Adrenal gland (tissue), 12 donors: ENCODE results near the gene EPO. TPM values are rescaled to one million over a fixed set of nuclear protein-coding genes. Genes with fewer than 3 reads are reported as not detected.

Source experiments
- DNase-seq, 7 donors: peaks; one replicate each; pipeline ENCODE4 v3.0.0-alpha.2; 2019 to 2020
- H3K27ac ChIP-seq, 5 donors: fragments of 200-600 bp; sonication (generic) in 4 of 5; 1 replicate in 3 of 5; 2 replicates in 2 of 5; pipeline versions ENCODE4 v1.5.1 to v1.8.0; 2016 to 2020; ENCODE audit warnings: mild to moderate bottlenecking in 1 of 5
- H3K27me3 ChIP-seq: fragments of 200-600 bp; 2 replicates; pipeline ENCODE4 v1.8.0; 2021
- H3K36me3 ChIP-seq, 2 donors: fragments of 200-600 bp; replicated peaks in 1 of 2; 1 replicate in 1 of 2; 2 replicates in 1 of 2; pipeline versions ENCODE4 v1.5.1 to v1.8.0; 2018 to 2022
- H3K4me1 ChIP-seq, 2 donors: fragments of 200-600 bp; replicated peaks in 1 of 2; 1 replicate in 1 of 2; 2 replicates in 1 of 2; pipeline versions ENCODE4 v1.5.1 to v1.8.0; 2018 to 2021
- H3K4me3 ChIP-seq, 4 donors: fragments of 200-600 bp; sonication (generic) in 3 of 4; one replicate each; pipeline ENCODE4 v1.5.1; 2016 to 2018
- H3K9me3 ChIP-seq, 3 donors: fragments of 200-600 bp; sonication (generic) in 1 of 3; replicated peaks in 1 of 3; 1 replicate in 2 of 3; 2 replicates in 1 of 3; pipeline versions ENCODE4 v1.5.1 to v1.8.0; 2016 to 2021
- CTCF ChIP-seq, 6 experiments: fragments of 450-650 bp in 4 of 6; fragments of 200-600 bp in 2 of 6; sonication (generic) in 1 of 6; IDR thresholded peaks; 1 replicate in 5 of 6; 2 replicates in 1 of 6; pipeline versions ENCODE4 v1.5.1 to v1.8.0; 2016 to 2021; ENCODE audit warnings: antibody characterized with exemption in 6 of 6, mild to moderate bottlenecking in 2 of 6, moderate library complexity in 1 of 6
- POLR2A ChIP-seq, 2 donors: fragments of 450-650 bp; IDR thresholded peaks; one replicate each; pipeline ENCODE4 v1.6.1; 2017; ENCODE audit warnings: antibody characterized with exemption in 2 of 2, mild to moderate bottlenecking in 2 of 2, moderate library complexity in 1 of 2
- WGBS, 4 donors: extraction: QIAGEN DNeasy Blood & Tissue Kit in 2 of 4; methylation state at CpG; one replicate each; pipeline versions ENCODE4 v1.1.5 to v1.1.7; 2013 to 2017; 5-methylcytosine and 5-hydroxymethylcytosine counted together
- intact Hi-C, 2 donors: fragments of 100-400 bp; cut with DNase I; formaldehyde crosslinking; loops; one replicate each; pipeline versions ENCODE4 v1.14.1 to v1.15.0; 2022 to 2023
- polyA plus RNA-seq, 3 donors: library from polyadenylated mRNA; stranded (reverse); fragments of 200-250 nt in 2 of 3; fragments of 350-450 nt in 1 of 3; fragmentation: Illumina TruSeq in 1 of 3; extraction: RNeasy Lipid Tissue Mini Kit (QIAGEN cat#74804) in 1 of 3; gene quantifications; one replicate each; pipeline ENCODE4 v1.2.3, GENCODE V29; 2013 to 2014
- total RNA-seq, 9 donors: library from RNA; depleted of rRNA in 4 of 9; stranded (reverse); fragments of >200 nt in 4 of 9; fragments of 120-200 nt in 1 of 9; fragmentation: NEBNext Ultra II Directional in 1 of 9; extraction: Animal tissue kit (Norgen Biotek cat#: 25700) in 1 of 9; gene quantifications; one replicate each; pipeline versions ENCODE4 v1.1.0 to v1.2.4, GENCODE V29; 2013 to 2023
- donor health status: healthy with polysubstance abuse.
- donor health status: Bipolar disorder and iron deficiency.
- donor health status: DM: yes; HTN: yes; CAD: no.
- donor health status: DM: no; HTN: no; CAD: no.
- donor health status: DM: no; HTN: no; CAD: no.
- donor health status: DM: yes; HTN: yes; CAD: no.

Gene EPO
- total and polyA plus RNA-seq, 12 donors = 0.10 to 0.17 TPM; not detected in 10

GRCh38 chr7:100706672-100707311 is 13.5 kb upstream of the EPO start:
- no peaks in the 10 kb centered on the region for H3K27me3 ChIP-seq
- H3K9me3 ChIP-seq = no peaks in the 10 kb centered on the region
- peak in 2 of 7 donors; percentile 53 to 64 for DNase-seq
- H3K27ac ChIP-seq = peak overlapping the region in 3 of 5 donors; percentile 73 to 93 (median 93)
- H3K36me3 ChIP-seq = no peaks in the 10 kb centered on the region
- intact Hi-C loops = loop anchor here in 1 of 2 donors (5.0 kb wide), 1 partner anchor 151 kb away; no protein-coding TSS in a partner anchor
- peaks cover 15 to 16% of the 10 kb centered on the region in 2 donors for H3K4me1 ChIP-seq
- no peak for TF ChIP-seq CTCF (IDR thresholded peaks at IDR 0.05)
- TF ChIP-seq POLR2A (IDR thresholded peaks at IDR 0.05) = no peak
- 7 to 24% (median 19%) methylated on average over 3 to 34 of the region's 34 CpGs for WGBS, 4 donors
- peak overlapping the region in 3 of 4 donors; percentile 83 to 98 (median 85) for H3K4me3 ChIP-seq

DNA sequence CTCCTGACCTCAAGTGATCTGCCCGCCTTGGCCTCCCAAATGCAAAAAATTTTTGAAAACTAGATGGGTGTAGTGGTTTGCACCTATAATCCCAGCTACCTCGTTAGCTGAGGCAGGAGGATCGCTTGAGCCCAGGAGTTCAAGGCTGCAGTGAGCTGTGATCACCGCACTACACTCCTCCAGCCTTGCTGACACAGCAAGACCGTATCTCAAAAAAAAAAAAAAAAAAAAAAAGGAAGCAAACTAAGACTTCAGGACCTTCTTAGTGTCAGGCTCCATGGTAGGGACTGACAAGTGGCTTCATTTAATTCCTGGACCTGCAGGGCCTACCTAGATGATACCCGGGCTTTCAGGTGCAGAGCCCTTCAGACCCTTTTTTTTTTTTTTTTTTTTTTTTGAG is 11.9 kb upstream of the EPO start:
- H3K4me1 ChIP-seq = peaks cover 15 to 16% of the 10 kb centered on the region in 2 donors
- H3K27ac ChIP-seq = no peak overlapping the region
- DNase-seq = no peak
- no peak overlapping the region for H3K4me3 ChIP-seq
- H3K36me3 ChIP-seq = no peaks in the 10 kb centered on the region
- intact Hi-C loops = loop anchor here in 1 of 2 donors (5.0 kb wide), 1 partner anchor 149 kb away; no protein-coding TSS in a partner anchor
- TF ChIP-seq CTCF (IDR thresholded peaks at IDR 0.05) (no peak), POLR2A (IDR thresholded peaks at IDR 0.05) (no peak)
- no peaks in the 10 kb centered on the region for H3K9me3 ChIP-seq
- no peaks in the 10 kb centered on the region for H3K27me3 ChIP-seq
- 53 to 68% (median 61%) methylated on average over 6 of the region's 6 CpGs for WGBS, 4 donors

DNA sequence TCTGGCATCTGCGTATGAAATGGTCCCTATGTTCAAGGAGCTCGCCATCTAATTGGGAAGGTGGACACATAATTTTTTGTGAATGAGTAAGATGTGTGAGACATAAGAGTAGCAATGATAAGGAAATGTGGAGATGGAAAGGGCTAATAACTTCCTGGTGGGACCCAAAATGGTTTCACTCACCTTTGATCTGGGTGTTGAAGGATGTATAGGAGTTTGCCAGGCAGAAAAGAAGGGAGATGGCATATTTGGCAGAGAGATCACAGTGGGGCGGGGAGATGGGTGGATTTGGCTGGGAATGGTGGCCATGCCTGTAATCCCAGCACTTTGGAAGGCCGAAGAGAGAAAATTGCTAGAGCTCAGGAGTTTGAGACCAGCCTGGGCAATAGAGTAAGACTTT is 9.8 kb upstream of the EPO start:
- H3K4me1 ChIP-seq = peaks cover 9 to 11% of the 10 kb centered on the region in 2 donors
- no peaks in the 10 kb centered on the region for H3K36me3 ChIP-seq
- intact Hi-C loops = no loop called here
- 68 to 94% (median 79%) methylated on average over 4 of the region's 4 CpGs for WGBS, 4 donors
- TF ChIP-seq CTCF (IDR thresholded peaks at IDR 0.05) = no peak
- no peak for TF ChIP-seq POLR2A (IDR thresholded peaks at IDR 0.05)
- H3K27ac ChIP-seq = no peak overlapping the region
- H3K9me3 ChIP-seq = no peaks in the 10 kb centered on the region
- no peak overlapping the region for H3K4me3 ChIP-seq
- no peaks in the 10 kb centered on the region for H3K27me3 ChIP-seq
- no peak for DNase-seq

DNA sequence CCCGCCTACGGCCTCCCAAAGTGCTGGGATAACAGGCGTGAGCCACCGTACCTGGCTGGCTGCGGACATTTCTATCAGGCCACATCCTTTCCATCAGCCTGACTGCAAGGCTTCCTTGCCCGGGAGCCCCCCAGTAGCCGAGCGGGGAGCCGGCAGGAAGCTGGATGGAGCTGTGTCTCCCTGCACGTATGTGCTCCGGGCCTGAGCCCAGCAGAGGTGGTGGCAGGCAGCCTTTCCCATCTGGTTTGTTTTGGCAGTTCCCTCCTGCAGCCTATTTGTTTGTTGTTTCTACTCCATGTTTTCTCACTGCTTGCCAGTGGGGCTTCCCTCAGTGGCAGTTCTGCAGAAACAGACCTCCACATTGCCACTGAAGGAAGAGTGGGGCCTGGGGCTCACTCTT is 8.9 kb upstream of the EPO start:
- no peak overlapping the region for H3K4me3 ChIP-seq
- no peaks in the 10 kb centered on the region for H3K36me3 ChIP-seq
- peaks cover 7 to 11% of the 10 kb centered on the region in 2 donors for H3K4me1 ChIP-seq
- intact Hi-C loops = no loop called here
- no peak overlapping the region for H3K27ac ChIP-seq
- no peaks in the 10 kb centered on the region for H3K9me3 ChIP-seq
- H3K27me3 ChIP-seq = no peaks in the 10 kb centered on the region
- 67 to 90% (median 76%) methylated on average over 11 of the region's 11 CpGs; no CpG with 5 or more reads in 1 of the 4 donors for WGBS, 4 donors
- TF ChIP-seq CTCF (IDR thresholded peaks at IDR 0.05) (no peak), POLR2A (IDR thresholded peaks at IDR 0.05) (no peak)
- DNase-seq = no peak
